ENCODE measurements around the gene HNRNPK.

The HNRNPK gene

GRCh38 chr9:83933790-83934189 lies 46.2 kb downstream of the HNRNPK start:
- DNase-seq (ENCODE audit: low read depth) = no peak

GRCh38 chr9:83932851-83933250 lies 47.2 kb downstream of the HNRNPK start:
- DNase-seq (ENCODE audit: low read depth) = no peak

GRCh38 chr9:83932011-83932410 lies 48.0 kb downstream of the HNRNPK start:
- DNase-seq (ENCODE audit: low read depth) = no peak

GRCh38 chr9:83930881-83931280 lies 49.1 kb downstream of the HNRNPK start:
- DNase-seq (ENCODE audit: low read depth) = no peak

GRCh38 chr9:83927591-83927990 lies 52.4 kb downstream of the HNRNPK start:
- DNase-seq (ENCODE audit: low read depth) = no peak

- DNase-seq (ENCODE audit: low read depth) = peak; percentile 88
These were observed 58.9 kb downstream of the HNRNPK start, which contains the start of gene KIF27 for GRCh38 chr9:83920927-83921707. Gene KIF27, minus strand, starts transcription at chr9:83921432. Its CDS starts 5,841 bp downstream, at chr9:83915591.

- no peak for DNase-seq (ENCODE audit: low read depth)
These were observed 59.5 kb downstream of the HNRNPK start for GRCh38 chr9:83920469-83920926.

GRCh38 chr9:83919111-83919510 lies 60.9 kb downstream of the HNRNPK start:
- DNase-seq (ENCODE audit: low read depth) = no peak
